ENCODE data around the gene GRIN2A.

- no peak for TF ChIP-seq CTCF (IDR thresholded peaks at IDR 0.05)
- no peak for TF ChIP-seq KDM5A (IDR thresholded peaks at IDR 0.05)
- TF ChIP-seq RNF2 (IDR thresholded peaks at IDR 0.05; ENCODE audit: borderline replicate concordance, low read depth): no peak
- no peak for TF ChIP-seq CHD2 (IDR thresholded peaks at IDR 0.05; ENCODE audit: low read length, partially characterized antibody)
- no peak for TF ChIP-seq POLR2A (IDR thresholded peaks at IDR 0.05; ENCODE audit: low read length)
- TF ChIP-seq REST (IDR thresholded peaks at IDR 0.05): no peak
- no peak for TF ChIP-seq CBX8 (IDR thresholded peaks at IDR 0.05)
- no peak for TF ChIP-seq RAD21 (conservative IDR thresholded peaks at IDR 0.05 in 1 of 2, IDR thresholded peaks at IDR 0.05 in 1 of 2)
- TF ChIP-seq PHF8 (IDR thresholded peaks at IDR 0.05; ENCODE audit: borderline replicate concordance, low read depth): no peak
Observed at GRCh38 chr16:10228779-10229178, 46.6 kb upstream of the GRIN2A start.
